DOHH2 (cell line): Measurements from ENCODE around the gene CHRND.

Experiments
- H3F3A ChIP-seq: fragments of 200-600 bp; sonication (generic), shearing (Covaris generic); 2 replicates; pipeline ENCODE4 v1.6.0; 2016; ENCODE audit warnings: antibody characterized with exemption, mild to moderate bottlenecking; ENCODE audit not compliant: control insufficient read depth, insufficient read depth
- H3K27ac ChIP-seq: fragments of 200-600 bp; sonication (generic); 2 replicates; pipeline ENCODE4 v1.5.1; 2014; ENCODE audit warnings: low read depth, mild to moderate bottlenecking, low read length, moderate library complexity
- H3K27me3 ChIP-seq: fragments of 200-600 bp; sonication (generic); 2 replicates; pipeline ENCODE4 v1.6.1; 2014; ENCODE audit warnings: mild to moderate bottlenecking, low read length, mixed read lengths; ENCODE audit not compliant: control insufficient read depth
- H3K36me3 ChIP-seq: fragments of 200-600 bp; sonication (generic); 2 replicates; pipeline ENCODE4 v1.6.1; 2014; ENCODE audit warnings: mild to moderate bottlenecking, low read length, moderate library complexity, mixed read lengths; ENCODE audit not compliant: control insufficient read depth
- H3K4me1 ChIP-seq: fragments of 200-600 bp; sonication (generic); 2 replicates; pipeline ENCODE4 v1.6.1; 2014; ENCODE audit warnings: mild to moderate bottlenecking, low read length, mixed read lengths; ENCODE audit not compliant: control insufficient read depth
- H3K4me2 ChIP-seq: fragments of 200-600 bp; sonication (generic); 2 replicates; pipeline ENCODE4 v1.6.0; 2014; ENCODE audit warnings: mild to moderate bottlenecking, low read length, moderate library complexity
- H3K4me3 ChIP-seq: fragments of 200-600 bp; sonication (generic); 2 replicates; pipeline ENCODE4 v1.5.1; 2014; ENCODE audit warnings: mild to moderate bottlenecking, low read length, mixed read lengths
- H3K79me2 ChIP-seq: fragments of 200-600 bp; sonication (generic); 2 replicates; pipeline ENCODE4 v1.6.1; 2014; ENCODE audit warnings: mild to moderate bottlenecking, low read length, mixed read lengths; ENCODE audit not compliant: control insufficient read depth
- H3K9me2 ChIP-seq: fragments of 200-600 bp; sonication (generic); replicated peaks from 2 replicates; pipeline ENCODE4 v1.6.1; 2014; ENCODE audit warnings: mild to moderate bottlenecking, low read length, mixed read lengths; ENCODE audit not compliant: control insufficient read depth
- H3K9me3 ChIP-seq: fragments of 200-600 bp; sonication (generic); 2 replicates; pipeline ENCODE4 v1.6.1; 2014; ENCODE audit warnings: antibody characterized with exemption, low read length, mixed read lengths; ENCODE audit not compliant: control insufficient read depth, insufficient read depth
- H4K20me1 ChIP-seq: fragments of 200-600 bp; sonication (generic); 2 replicates; pipeline ENCODE4 v1.6.0; 2014; ENCODE audit warnings: low read depth, mild to moderate bottlenecking, antibody characterized with exemption, low read length, moderate library complexity; ENCODE audit not compliant: control insufficient read depth, insufficient read depth
- EZH2phosphoT487 ChIP-seq: fragments of 200-600 bp; sonication (generic); IDR thresholded peaks from 2 replicates; pipeline ENCODE4 v1.6.1; 2017; ENCODE audit warnings: borderline replicate concordance, mild to moderate bottlenecking, antibody characterized with exemption, low read length, moderate library complexity, mixed read lengths
- TF ChIP-seq, protein P1 (sequence below): fragments of 200-600 bp; sonication (generic); IDR thresholded peaks from one replicate; pipeline ENCODE4 v1.5.1; 2014; ENCODE audit warnings: antibody characterized with exemption, mild to moderate bottlenecking, low read depth, low read length; ENCODE audit not compliant: poor library complexity, severe bottlenecking

The CHRND gene

GRCh38 chr2:232543928-232544631, 18.1 kb downstream of the CHRND start:
- Histone ChIP-seq H4K20me1 (peaks cover 3% of the 10 kb centered on the region; the same call in 1 of the 2 replicates), H3K79me2 (peaks cover 38% of the 10 kb centered on the region), H3K27me3 (no peaks in the 10 kb centered on the region), H3K9me3 (no peaks in the 10 kb centered on the region), H3K4me3 (no peak overlapping the region), H3K4me1 (peaks cover 15% of the 10 kb centered on the region), H3K27ac (no peak overlapping the region), H3K9me2 (no peaks in the 10 kb centered on the region), H3F3A (no peaks in the 10 kb centered on the region), H3K36me3 (peaks cover 35% of the 10 kb centered on the region), H3K4me2 (no peak overlapping the region)
- TF ChIP-seq, protein P1, sequence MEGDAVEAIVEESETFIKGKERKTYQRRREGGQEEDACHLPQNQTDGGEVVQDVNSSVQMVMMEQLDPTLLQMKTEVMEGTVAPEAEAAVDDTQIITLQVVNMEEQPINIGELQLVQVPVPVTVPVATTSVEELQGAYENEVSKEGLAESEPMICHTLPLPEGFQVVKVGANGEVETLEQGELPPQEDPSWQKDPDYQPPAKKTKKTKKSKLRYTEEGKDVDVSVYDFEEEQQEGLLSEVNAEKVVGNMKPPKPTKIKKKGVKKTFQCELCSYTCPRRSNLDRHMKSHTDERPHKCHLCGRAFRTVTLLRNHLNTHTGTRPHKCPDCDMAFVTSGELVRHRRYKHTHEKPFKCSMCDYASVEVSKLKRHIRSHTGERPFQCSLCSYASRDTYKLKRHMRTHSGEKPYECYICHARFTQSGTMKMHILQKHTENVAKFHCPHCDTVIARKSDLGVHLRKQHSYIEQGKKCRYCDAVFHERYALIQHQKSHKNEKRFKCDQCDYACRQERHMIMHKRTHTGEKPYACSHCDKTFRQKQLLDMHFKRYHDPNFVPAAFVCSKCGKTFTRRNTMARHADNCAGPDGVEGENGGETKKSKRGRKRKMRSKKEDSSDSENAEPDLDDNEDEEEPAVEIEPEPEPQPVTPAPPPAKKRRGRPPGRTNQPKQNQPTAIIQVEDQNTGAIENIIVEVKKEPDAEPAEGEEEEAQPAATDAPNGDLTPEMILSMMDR = no peak
- no peak for TF ChIP-seq EZH2phosphoT487

- H3K4me1 ChIP-seq = peaks cover 18% of the 10 kb centered on the region
- peaks cover 3% of the 10 kb centered on the region; the same call in 1 of the 2 replicates for H4K20me1 ChIP-seq
- H3K9me3 ChIP-seq = no peaks in the 10 kb centered on the region
- H3K79me2 ChIP-seq = peaks cover 44% of the 10 kb centered on the region
- H3K4me2 ChIP-seq = no peak overlapping the region
- H3K27me3 ChIP-seq = no peaks in the 10 kb centered on the region
- peaks cover 35% of the 10 kb centered on the region for H3K36me3 ChIP-seq
- H3K27ac ChIP-seq = no peak overlapping the region
- no peak overlapping the region for H3K4me3 ChIP-seq
- TF ChIP-seq EZH2phosphoT487 = no peak
- TF ChIP-seq, protein P1 = no peak
- H3K9me2 ChIP-seq = no peaks in the 10 kb centered on the region
- no peaks in the 10 kb centered on the region for H3F3A ChIP-seq
Measured at GRCh38 chr2:232544674-232545073, 18.7 kb downstream of the CHRND start.

- peaks cover 40% of the 10 kb centered on the region for H3K36me3 ChIP-seq
- no peaks in the 10 kb centered on the region for H3K9me2 ChIP-seq
- TF ChIP-seq, protein P1 = no peak
- no peak for TF ChIP-seq EZH2phosphoT487
Measured at GRCh38 chr2:232545511-232546375, 19.8 kb downstream of the CHRND start.

More at GRCh38 chr2:232545511-232546375, 19.8 kb downstream of the CHRND start:
- H3K27ac ChIP-seq = no peak overlapping the region
- H3K4me2 ChIP-seq = no peak overlapping the region
- H4K20me1 ChIP-seq = peaks cover 3% of the 10 kb centered on the region; the same call in 1 of the 2 replicates
- no peak overlapping the region for H3K4me3 ChIP-seq
- H3K9me3 ChIP-seq = no peaks in the 10 kb centered on the region
- peaks cover 54% of the 10 kb centered on the region for H3K79me2 ChIP-seq
- H3F3A ChIP-seq = no peaks in the 10 kb centered on the region
- H3K27me3 ChIP-seq = no peaks in the 10 kb centered on the region
- peaks cover 18% of the 10 kb centered on the region for H3K4me1 ChIP-seq
